Transverse colon (tissue), 4 donors: ENCODE data around the gene SLC4A3. TPM values are rescaled to one million over a fixed set of nuclear protein-coding genes. Genes with fewer than 3 reads are reported as not detected.

Experiments used
- DNase-seq: peaks from one replicate; pipeline ENCODE4 v3.0.0-alpha.2; 2019
- H3K27ac ChIP-seq, 4 donors: fragments of 200-600 bp; sonication (generic); 2 replicates each; pipeline ENCODE4 v1.5.1; 2016 to 2018; ENCODE audit warnings: inconsistent platforms in 4 of 4
- H3K27me3 ChIP-seq: fragments of 200-600 bp; sonication (generic); 2 replicates; pipeline ENCODE4 v1.5.1; 2017; ENCODE audit warnings: inconsistent platforms
- H3K36me3 ChIP-seq, 4 donors: fragments of 200-600 bp; sonication (generic); 2 replicates each; pipeline ENCODE4 v1.5.1; 2017 to 2019; ENCODE audit warnings: inconsistent platforms in 4 of 4
- H3K4me1 ChIP-seq, 4 donors: fragments of 200-600 bp; sonication (generic); 2 replicates each; pipeline ENCODE4 v1.5.1; 2017 to 2020; ENCODE audit warnings: inconsistent platforms in 4 of 4
- H3K4me3 ChIP-seq, 4 donors: fragments of 200-600 bp; sonication (generic); 1 replicate in 1 of 4; 2 replicates in 3 of 4; pipeline versions ENCODE4 v1.5.1 to v1.6.1; 2017 to 2019; ENCODE audit warnings: inconsistent platforms in 4 of 4
- H3K9me3 ChIP-seq, 2 donors: fragments of 200-600 bp; sonication (generic); 2 replicates each; pipeline ENCODE4 v1.5.1; 2017 to 2019; ENCODE audit warnings: inconsistent platforms in 2 of 2
- EP300 ChIP-seq: sonication (generic); formaldehyde crosslinking; IDR thresholded peaks from one replicate; pipeline ENCODE4 v1.6.1; 2017; ENCODE audit warnings: antibody characterized with exemption, low read depth
- POLR2A ChIP-seq: fragments of 450-650 bp; IDR thresholded peaks from one replicate; pipeline ENCODE4 v1.6.1; 2016; ENCODE audit warnings: antibody characterized with exemption, mild to moderate bottlenecking, moderate library complexity
- POLR2AphosphoS5 ChIP-seq, 3 donors: sonication (generic); formaldehyde crosslinking; IDR thresholded peaks; one replicate each; pipeline ENCODE4 v1.6.1; 2016; ENCODE audit warnings: antibody characterized with exemption in 3 of 3
- WGBS, 2 donors: methylation state at CpG; one replicate each; pipeline ENCODE4 v1.1.5; 2018; ENCODE audit warnings: low coverage in 1 of 2; 5-methylcytosine and 5-hydroxymethylcytosine counted together
- in situ Hi-C, 4 donors: fragments of 200-750 bp; cut with MboI; loops; one replicate each; pipeline versions ENCODE4 v1.15.0 to v1.15.1; 2017; ENCODE audit warnings: low sequenced_read_pairs in 3 of 4, low pct_ligation_motif_present in 1 of 4, low pct_unique_long_range_greater_than_20kb in 1 of 4
- intact Hi-C: fragments of 100-400 bp; cut with DNase I; formaldehyde crosslinking; loops from one replicate; pipeline ENCODE4 v1.15.1; 2023; ENCODE audit warnings: low total_unique reads
- total RNA-seq, 4 donors: library from RNA; depleted of rRNA; stranded (reverse); fragments of >200 nt; gene quantifications; one replicate each; pipeline ENCODE4 v1.1.0, GENCODE V29; 2016
- TF ChIP-seq, protein P1 (sequence below), 5 experiments: fragments of 200-600 bp in 3 of 5; fragments of 450-650 bp in 2 of 5; sonication (generic) in 3 of 5; IDR thresholded peaks; 1 replicate in 2 of 5; 2 replicates in 3 of 5; pipeline ENCODE4 v1.5.1; 2016 to 2017; ENCODE audit warnings: antibody characterized with exemption in 5 of 5, inconsistent platforms in 3 of 5, mild to moderate bottlenecking in 2 of 5, moderate library complexity in 1 of 5

Gene SLC4A3
- total RNA-seq, 4 donors from 2014 or later, result 0.32 to 25.9 (median 0.68) TPM; not detected in 1

DNA sequence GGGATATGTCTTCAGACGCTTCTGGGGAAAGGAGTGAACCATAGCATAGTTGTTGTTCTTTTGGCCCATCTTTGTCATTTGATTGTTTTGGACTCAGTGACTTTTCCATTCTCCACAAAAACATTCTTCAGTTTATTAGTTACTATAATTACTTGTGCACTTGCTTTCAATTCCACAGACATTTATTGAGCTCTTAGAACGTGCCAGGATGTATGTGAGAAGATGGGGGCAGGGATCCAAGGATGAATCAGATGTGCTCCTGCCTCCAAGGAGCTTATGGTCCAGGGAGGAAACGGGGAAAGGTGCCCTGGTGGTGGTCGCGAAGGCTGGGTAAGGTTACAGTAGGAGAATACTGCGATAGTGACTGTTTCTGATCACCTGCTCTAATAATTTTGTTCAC, 6.9 kb upstream of the SLC4A3 start:
- Histone ChIP-seq H3K4me1 (no peaks in the 10 kb centered on the region), H3K27me3 (no peaks in the 10 kb centered on the region), H3K4me3 (no peak overlapping the region), H3K9me3 (no peaks in the 10 kb centered on the region), H3K27ac (no peak overlapping the region), H3K36me3 (no peaks in the 10 kb centered on the region)
- intact Hi-C loops, result no loop called here
- in situ Hi-C loops, result no loop called here
- TF ChIP-seq POLR2AphosphoS5 (IDR thresholded peaks at IDR 0.05) (no peak), EP300 (no peak), POLR2A (no peak)
- TF ChIP-seq, protein P1, sequence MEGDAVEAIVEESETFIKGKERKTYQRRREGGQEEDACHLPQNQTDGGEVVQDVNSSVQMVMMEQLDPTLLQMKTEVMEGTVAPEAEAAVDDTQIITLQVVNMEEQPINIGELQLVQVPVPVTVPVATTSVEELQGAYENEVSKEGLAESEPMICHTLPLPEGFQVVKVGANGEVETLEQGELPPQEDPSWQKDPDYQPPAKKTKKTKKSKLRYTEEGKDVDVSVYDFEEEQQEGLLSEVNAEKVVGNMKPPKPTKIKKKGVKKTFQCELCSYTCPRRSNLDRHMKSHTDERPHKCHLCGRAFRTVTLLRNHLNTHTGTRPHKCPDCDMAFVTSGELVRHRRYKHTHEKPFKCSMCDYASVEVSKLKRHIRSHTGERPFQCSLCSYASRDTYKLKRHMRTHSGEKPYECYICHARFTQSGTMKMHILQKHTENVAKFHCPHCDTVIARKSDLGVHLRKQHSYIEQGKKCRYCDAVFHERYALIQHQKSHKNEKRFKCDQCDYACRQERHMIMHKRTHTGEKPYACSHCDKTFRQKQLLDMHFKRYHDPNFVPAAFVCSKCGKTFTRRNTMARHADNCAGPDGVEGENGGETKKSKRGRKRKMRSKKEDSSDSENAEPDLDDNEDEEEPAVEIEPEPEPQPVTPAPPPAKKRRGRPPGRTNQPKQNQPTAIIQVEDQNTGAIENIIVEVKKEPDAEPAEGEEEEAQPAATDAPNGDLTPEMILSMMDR (IDR thresholded peaks at IDR 0.05), result no peak
- DNase-seq, result no peak
- WGBS, 2 donors, result 79 to 85% methylated on average over 4 to 6 of the region's 6 CpGs

DNA sequence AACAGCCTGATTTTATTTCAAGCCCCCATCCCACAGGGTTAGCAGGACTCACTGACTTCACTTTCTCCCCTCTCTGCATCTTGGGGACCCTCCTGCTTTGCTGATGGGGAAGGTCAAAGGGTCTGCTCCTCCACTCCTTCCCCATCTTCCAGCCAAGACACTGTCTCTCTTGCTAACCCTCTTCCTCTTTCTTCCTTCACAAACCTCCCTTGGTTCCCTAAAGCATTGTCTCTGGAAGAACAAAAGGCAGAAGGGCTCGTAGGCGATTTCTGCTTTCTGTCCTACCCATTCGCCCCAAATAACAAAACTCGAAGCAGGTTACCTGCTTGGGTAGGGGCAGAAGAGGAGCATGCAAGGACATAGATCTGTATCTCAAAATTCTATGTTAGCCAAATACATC, 5.5 kb upstream of the SLC4A3 start:
- Histone ChIP-seq H3K27ac (no peak overlapping the region), H3K9me3 (no peaks in the 10 kb centered on the region), H3K4me3 (no peak overlapping the region), H3K27me3 (peaks cover 10% of the 10 kb centered on the region), H3K4me1 (peaks cover 0 to under 1% (median under 1%) of the 10 kb centered on the region in 4 donors), H3K36me3 (no peaks in the 10 kb centered on the region)
- no peak for TF ChIP-seq POLR2AphosphoS5 (IDR thresholded peaks at IDR 0.05)
- no peak for TF ChIP-seq POLR2A
- TF ChIP-seq, protein P1 (IDR thresholded peaks at IDR 0.05), result no peak
- no peak for TF ChIP-seq EP300
- DNase-seq, result no peak
- WGBS, 2 donors, result 80% methylated on average over 3 to 4 of the region's 4 CpGs
- in situ Hi-C loops, result no loop called here
- intact Hi-C loops, result no loop called here

DNA sequence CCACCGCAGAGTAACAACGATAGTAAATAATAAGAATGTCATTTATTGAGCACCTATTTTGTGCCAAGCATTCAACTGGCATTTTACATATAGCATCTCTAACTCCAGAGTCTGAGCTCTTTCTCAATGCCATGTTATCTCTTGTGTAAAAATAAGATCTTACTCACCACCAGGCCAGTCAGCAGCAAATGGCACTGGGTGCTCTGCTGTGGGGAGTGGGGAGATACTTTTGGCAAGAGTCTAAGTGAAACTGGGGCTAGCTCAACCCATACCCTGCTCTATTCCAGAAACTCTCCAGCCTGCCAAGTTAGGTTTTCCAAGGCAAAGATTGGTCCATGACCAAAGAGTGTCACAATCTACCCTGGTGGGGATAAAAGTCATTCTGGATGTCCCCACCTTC, 5.0 kb upstream of the SLC4A3 start:
- Histone ChIP-seq H3K4me1 (peaks cover 0 to 3% (median 2%) of the 10 kb centered on the region in 4 donors), H3K27ac (no peak overlapping the region), H3K27me3 (peaks cover 14% of the 10 kb centered on the region), H3K9me3 (no peaks in the 10 kb centered on the region), H3K4me3 (no peak overlapping the region), H3K36me3 (no peaks in the 10 kb centered on the region)
- intact Hi-C loops (no loop called here), in situ Hi-C loops (no loop called here)
- 80 to 96% methylated on average over 2 of the region's 2 CpGs for WGBS, 2 donors
- no peak for DNase-seq
- no peak for TF ChIP-seq POLR2AphosphoS5 (IDR thresholded peaks at IDR 0.05)
- TF ChIP-seq EP300, result no peak
- TF ChIP-seq POLR2A, result no peak
- TF ChIP-seq, protein P1 (IDR thresholded peaks at IDR 0.05), result no peak

DNA sequence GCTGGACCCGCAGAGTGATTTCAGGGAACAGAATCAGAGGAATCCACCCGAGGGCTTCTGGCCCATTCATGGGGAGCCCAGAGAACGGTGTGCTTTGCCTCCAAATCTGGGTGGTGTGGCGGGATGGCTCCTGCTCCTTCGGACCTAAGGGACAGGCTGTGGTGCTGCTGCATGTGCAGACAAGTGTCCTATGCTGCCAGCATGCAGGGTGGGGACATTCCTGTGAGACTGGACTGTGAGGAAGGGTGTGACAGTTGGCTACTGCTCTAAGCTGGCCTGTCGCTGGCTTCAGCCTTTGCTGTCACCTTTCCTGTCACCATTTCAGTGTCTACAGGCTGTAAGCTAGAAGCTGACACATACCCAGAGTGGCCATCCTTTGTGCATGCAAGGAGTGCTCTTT, 2.9 kb upstream of the SLC4A3 start:
- Histone ChIP-seq H3K27me3 (peaks cover 34% of the 10 kb centered on the region), H3K4me1 (peaks cover 5 to 8% (median 7%) of the 10 kb centered on the region in 4 donors), H3K27ac (no peak overlapping the region), H3K9me3 (no peaks in the 10 kb centered on the region), H3K36me3 (no peaks in the 10 kb centered on the region), H3K4me3 (no peak overlapping the region)
- in situ Hi-C loops, result no loop called here
- DNase-seq, result no peak
- WGBS, 2 donors, result 92% methylated on average over 4 of the region's 6 CpGs; no CpG with 5 or more reads in 1 of the 2 donors
- intact Hi-C loops, result no loop called here
- TF ChIP-seq, protein P1 (IDR thresholded peaks at IDR 0.05), result no peak
- TF ChIP-seq EP300, result no peak
- no peak for TF ChIP-seq POLR2AphosphoS5 (IDR thresholded peaks at IDR 0.05)
- no peak for TF ChIP-seq POLR2A
